ENCODE results near the gene SERGEF.

DNA sequence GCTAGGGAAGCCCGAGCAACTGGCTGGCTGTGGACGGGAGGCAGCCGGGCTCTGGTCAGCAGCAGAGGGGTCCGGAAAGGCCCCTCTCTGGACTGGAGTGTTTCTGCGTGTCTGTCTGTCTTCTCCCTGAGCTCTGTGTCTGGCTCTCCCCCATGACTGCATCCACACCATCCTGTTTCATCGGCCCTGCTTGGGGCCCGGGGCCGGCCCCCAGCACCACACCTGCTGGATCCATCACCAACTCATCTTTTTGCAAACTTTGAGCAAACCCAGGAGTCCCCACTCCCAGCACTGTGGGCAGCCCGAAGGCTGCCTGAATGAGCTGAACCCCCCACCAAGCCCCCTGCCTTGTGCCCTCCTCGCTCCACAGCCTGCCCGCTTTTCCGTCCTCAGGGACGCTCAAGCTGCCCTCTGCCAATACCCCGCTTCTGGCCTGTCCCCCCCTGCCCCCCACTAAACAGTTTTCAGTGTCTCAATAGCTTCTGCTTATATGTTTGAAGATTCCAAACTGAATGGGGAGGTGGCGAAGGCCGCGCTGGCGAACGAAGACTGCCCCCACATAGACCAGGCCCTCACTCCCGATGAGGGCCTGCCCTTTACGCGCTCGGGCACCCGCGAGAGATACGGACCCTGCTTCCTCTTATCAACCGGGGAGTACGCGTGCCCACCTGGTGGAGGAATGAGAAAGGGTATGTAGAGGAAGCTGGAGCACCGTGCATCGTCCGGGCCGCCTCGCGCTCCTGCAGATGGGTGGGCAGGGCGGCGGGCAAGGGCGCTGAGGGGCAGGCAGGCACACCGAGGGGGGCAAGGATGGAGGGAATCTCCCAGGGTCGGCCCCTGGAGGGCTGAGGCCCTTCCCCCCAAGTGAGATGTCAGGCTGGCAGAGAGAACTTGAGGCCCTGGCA, 233.6 kb downstream of the SERGEF start:
- TF ChIP-seq, protein P1, sequence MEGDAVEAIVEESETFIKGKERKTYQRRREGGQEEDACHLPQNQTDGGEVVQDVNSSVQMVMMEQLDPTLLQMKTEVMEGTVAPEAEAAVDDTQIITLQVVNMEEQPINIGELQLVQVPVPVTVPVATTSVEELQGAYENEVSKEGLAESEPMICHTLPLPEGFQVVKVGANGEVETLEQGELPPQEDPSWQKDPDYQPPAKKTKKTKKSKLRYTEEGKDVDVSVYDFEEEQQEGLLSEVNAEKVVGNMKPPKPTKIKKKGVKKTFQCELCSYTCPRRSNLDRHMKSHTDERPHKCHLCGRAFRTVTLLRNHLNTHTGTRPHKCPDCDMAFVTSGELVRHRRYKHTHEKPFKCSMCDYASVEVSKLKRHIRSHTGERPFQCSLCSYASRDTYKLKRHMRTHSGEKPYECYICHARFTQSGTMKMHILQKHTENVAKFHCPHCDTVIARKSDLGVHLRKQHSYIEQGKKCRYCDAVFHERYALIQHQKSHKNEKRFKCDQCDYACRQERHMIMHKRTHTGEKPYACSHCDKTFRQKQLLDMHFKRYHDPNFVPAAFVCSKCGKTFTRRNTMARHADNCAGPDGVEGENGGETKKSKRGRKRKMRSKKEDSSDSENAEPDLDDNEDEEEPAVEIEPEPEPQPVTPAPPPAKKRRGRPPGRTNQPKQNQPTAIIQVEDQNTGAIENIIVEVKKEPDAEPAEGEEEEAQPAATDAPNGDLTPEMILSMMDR (IDR thresholded peaks at IDR 0.05; ENCODE audit: low read depth, low read length, poor library complexity, severe bottlenecking), result no peak
- no peak for TF ChIP-seq EZH2phosphoT487 (IDR thresholded peaks at IDR 0.05; ENCODE audit: borderline replicate concordance, low read length)
